Activated T-helper 9 cell treated with anti-CD3 and anti-CD28 coated beads, Interleukin-2, amount 50 U/mL, for 16 hours (primary cell): ENCODE measurements around the gene TTYH1.

Experiments
- DNase-seq: peaks from one replicate; pipeline ENCODE4 v3.0.0-alpha.2; 2020; ENCODE audit warnings: low read depth

Gene TTYH1

GRCh38 chr19:54392105-54392504, 23.2 kb upstream of the TTYH1 start:
- DNase-seq = no peak

- no peak for DNase-seq
Measured at GRCh38 chr19:54393381-54393780, 21.9 kb upstream of the TTYH1 start.

- DNase-seq = no peak
Measured at GRCh38 chr19:54395685-54396084, 19.6 kb upstream of the TTYH1 start.

GRCh38 chr19:54399189-54399588, 16.1 kb upstream of the TTYH1 start:
- DNase-seq = no peak

- DNase-seq = no peak
Measured at GRCh38 chr19:54400913-54401312, 14.4 kb upstream of the TTYH1 start.

GRCh38 chr19:54403054-54403453, 12.2 kb upstream of the TTYH1 start:
- DNase-seq = no peak

- DNase-seq = no peak
Measured at GRCh38 chr19:54405628-54406027, 9.6 kb upstream of the TTYH1 start.

- no peak for DNase-seq
Measured at GRCh38 chr19:54407780-54408179, 7.5 kb upstream of the TTYH1 start.

GRCh38 chr19:54408456-54409026, 6.7 kb upstream of the TTYH1 start:
- DNase-seq = no peak

GRCh38 chr19:54411033-54411432, 4.2 kb upstream of the TTYH1 start:
- no peak for DNase-seq

GRCh38 chr19:54412877-54413276, 2.4 kb upstream of the TTYH1 start:
- DNase-seq = no peak

- no peak for DNase-seq
Measured at GRCh38 chr19:54414156-54414555, 1.1 kb upstream of the TTYH1 start.

GRCh38 chr19:54415901-54416673, 823 bp downstream of the TTYH1 start:
- no peak for DNase-seq

- DNase-seq = no peak
Measured at GRCh38 chr19:54416695-54417491, 1.6 kb downstream of the TTYH1 start.

- no peak for DNase-seq
Measured at GRCh38 chr19:54418030-54418929, 3.0 kb downstream of the TTYH1 start.

- DNase-seq = no peak
Measured at GRCh38 chr19:54418930-54419800, 3.9 kb downstream of the TTYH1 start.

- DNase-seq = no peak
Measured at GRCh38 chr19:54420068-54420382, 4.8 kb downstream of the TTYH1 start.

GRCh38 chr19:54420383-54421168, 5.3 kb downstream of the TTYH1 start:
- DNase-seq = no peak

- no peak for DNase-seq
Measured at GRCh38 chr19:54421169-54421516, 5.9 kb downstream of the TTYH1 start.

GRCh38 chr19:54421521-54421920, 6.3 kb downstream of the TTYH1 start:
- DNase-seq = no peak

- DNase-seq = no peak
Measured at GRCh38 chr19:54422136-54422535, 6.9 kb downstream of the TTYH1 start.
